ENCODE measurements around the gene ACTA1.
"Not testable (repeated sequence)": the region's sequence is repeated elsewhere in the genome, so short reads cannot be mapped to it uniquely, and the experiment has no call there.

Gene ACTA1

GRCh38 chr1:229438021-229438420 lies 4.1 kb upstream of the ACTA1 start:
- no peak for DNase-seq

GRCh38 chr1:229437443-229437842 lies 3.5 kb upstream of the ACTA1 start:
- no peak for DNase-seq

- DNase-seq: no peak
These were observed 2.3 kb upstream of the ACTA1 start for GRCh38 chr1:229436201-229436600.

GRCh38 chr1:229434641-229435051 lies 752 bp upstream of the ACTA1 start:
- DNase-seq: no peak

- DNase-seq: no peak
These were observed 410 bp downstream of the ACTA1 start for GRCh38 chr1:229433364-229434004.

GRCh38 chr1:229432905-229433304 lies 989 bp downstream of the ACTA1 start:
- no peak for DNase-seq

- no peak for DNase-seq
These were observed 1.8 kb downstream of the ACTA1 start for GRCh38 chr1:229432116-229432461.

GRCh38 chr1:229431284-229432115 lies 2.4 kb downstream of the ACTA1 start:
- DNase-seq: no peak

GRCh38 chr1:229430761-229431283 lies 3.1 kb downstream of the ACTA1 start:
- no peak for DNase-seq

- DNase-seq: no peak
These were observed 5.6 kb downstream of the ACTA1 start for GRCh38 chr1:229428256-229428655.

- no peak for DNase-seq
These were observed 6.3 kb downstream of the ACTA1 start for GRCh38 chr1:229427572-229427971.

- no peak for DNase-seq
These were observed 8.2 kb downstream of the ACTA1 start for GRCh38 chr1:229425564-229426159.

- no peak for DNase-seq
These were observed 13.1 kb downstream of the ACTA1 start for GRCh38 chr1:229420765-229421164.

- no peak for DNase-seq
These were observed 13.7 kb downstream of the ACTA1 start for GRCh38 chr1:229420224-229420623.

GRCh38 chr1:229418586-229418985 lies 15.3 kb downstream of the ACTA1 start:
- DNase-seq: not testable (repeated sequence)

- not testable (repeated sequence) for DNase-seq
These were observed 21.1 kb downstream of the ACTA1 start for GRCh38 chr1:229412810-229413209.

- DNase-seq: no peak
These were observed 21.8 kb downstream of the ACTA1 start for GRCh38 chr1:229412056-229412455.

GRCh38 chr1:229411434-229412055 lies 22.3 kb downstream of the ACTA1 start:
- DNase-seq: no peak

GRCh38 chr1:229410692-229411433 lies 23.0 kb downstream of the ACTA1 start:
- DNase-seq: peak; percentile 80

GRCh38 chr1:229410370-229410691 lies 23.6 kb downstream of the ACTA1 start:
- DNase-seq: no peak

GRCh38 chr1:229409616-229410369 lies 24.1 kb downstream of the ACTA1 start:
- no peak for DNase-seq

- no peak for DNase-seq
These were observed 25.3 kb downstream of the ACTA1 start for GRCh38 chr1:229408458-229409037.

Measured in NCI-H1417 treated with DMSO at 0.1 percent for 48 hours (cell line).